ENCODE data around the gene TNRC6B.

DNA sequence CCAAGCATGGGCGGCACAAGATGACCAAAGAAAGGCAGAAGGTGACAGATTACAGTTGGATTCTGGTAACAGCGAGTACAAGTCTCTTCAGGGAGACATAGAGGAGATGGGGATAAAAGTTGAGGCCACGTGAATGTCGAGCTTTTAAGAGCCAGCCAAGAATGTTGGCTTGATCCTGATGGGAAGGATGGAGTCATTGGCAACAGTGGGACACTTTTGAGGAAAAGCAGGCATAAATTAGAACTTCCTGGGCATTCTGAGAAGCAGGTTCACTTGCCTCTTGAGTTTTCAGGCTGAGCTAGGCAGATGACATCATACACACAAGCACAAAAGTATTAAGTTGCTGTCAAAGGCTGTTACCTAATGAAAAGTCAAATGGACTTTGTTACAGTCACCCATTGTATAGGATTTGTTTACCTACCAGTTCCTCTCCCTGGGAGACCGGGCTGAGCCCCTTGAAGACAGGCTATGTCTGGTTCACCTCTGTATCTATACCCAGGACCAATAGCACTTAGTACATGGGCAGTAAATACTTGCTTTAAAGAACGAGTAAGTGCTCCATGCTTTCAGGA, 41.1 kb downstream of the TNRC6B start:
- TF ChIP-seq, protein P1, sequence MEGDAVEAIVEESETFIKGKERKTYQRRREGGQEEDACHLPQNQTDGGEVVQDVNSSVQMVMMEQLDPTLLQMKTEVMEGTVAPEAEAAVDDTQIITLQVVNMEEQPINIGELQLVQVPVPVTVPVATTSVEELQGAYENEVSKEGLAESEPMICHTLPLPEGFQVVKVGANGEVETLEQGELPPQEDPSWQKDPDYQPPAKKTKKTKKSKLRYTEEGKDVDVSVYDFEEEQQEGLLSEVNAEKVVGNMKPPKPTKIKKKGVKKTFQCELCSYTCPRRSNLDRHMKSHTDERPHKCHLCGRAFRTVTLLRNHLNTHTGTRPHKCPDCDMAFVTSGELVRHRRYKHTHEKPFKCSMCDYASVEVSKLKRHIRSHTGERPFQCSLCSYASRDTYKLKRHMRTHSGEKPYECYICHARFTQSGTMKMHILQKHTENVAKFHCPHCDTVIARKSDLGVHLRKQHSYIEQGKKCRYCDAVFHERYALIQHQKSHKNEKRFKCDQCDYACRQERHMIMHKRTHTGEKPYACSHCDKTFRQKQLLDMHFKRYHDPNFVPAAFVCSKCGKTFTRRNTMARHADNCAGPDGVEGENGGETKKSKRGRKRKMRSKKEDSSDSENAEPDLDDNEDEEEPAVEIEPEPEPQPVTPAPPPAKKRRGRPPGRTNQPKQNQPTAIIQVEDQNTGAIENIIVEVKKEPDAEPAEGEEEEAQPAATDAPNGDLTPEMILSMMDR (IDR thresholded peaks at IDR 0.05): no peak
- no peak for TF ChIP-seq POLR2A (IDR thresholded peaks at IDR 0.05)

Measured in tibial nerve (tissue), 3 donors.